ENCODE results near the gene NTRK2.
A peak's percentile ranks its signal among the peaks of the same experiment; 100 is the strongest.

NTRK2 gene

GRCh38 chr9:84702471-84702870, 32.9 kb downstream of the NTRK2 start:
- no peaks in the 10 kb centered on the region for H3K36me3 ChIP-seq (ENCODE audit: control insufficient read depth, insufficient read depth, low read length)
- H3K4me1 ChIP-seq (ENCODE audit: control insufficient read depth, insufficient read depth, low read length): peaks cover 2% of the 10 kb centered on the region; the same call in 1 of the 2 replicates
- DNase-seq (ENCODE audit: low read depth, low spot score): no peak
- H3K4me3 ChIP-seq (ENCODE audit: low read length): no peak overlapping the region
- H3K27me3 ChIP-seq (ENCODE audit: control insufficient read depth, insufficient read depth, low read length): no peaks in the 10 kb centered on the region
- H3K27ac ChIP-seq (ENCODE audit: low read length): no peak overlapping the region
- WGBS (ENCODE audit: insufficient coverage, insufficient read length): no CpG with 5 or more reads among the region's 1 CpG
- no peaks in the 10 kb centered on the region for H3K9me3 ChIP-seq (ENCODE audit: control insufficient read depth, insufficient read depth, low read length)

- Histone ChIP-seq H3K4me1 (ENCODE audit: control insufficient read depth, insufficient read depth, low read length) (peaks cover 5% of the 10 kb centered on the region; the same call in 1 of the 2 replicates), H3K9me3 (ENCODE audit: control insufficient read depth, insufficient read depth, low read length) (no peaks in the 10 kb centered on the region), H3K4me3 (ENCODE audit: low read length) (no peak overlapping the region), H3K27ac (ENCODE audit: low read length) (no peak overlapping the region), H3K27me3 (ENCODE audit: control insufficient read depth, insufficient read depth, low read length) (no peaks in the 10 kb centered on the region), H3K36me3 (ENCODE audit: control insufficient read depth, insufficient read depth, low read length) (no peaks in the 10 kb centered on the region)
- no peak for DNase-seq (ENCODE audit: low read depth, low spot score)
Measured at GRCh38 chr9:84703793-84704192, 34.3 kb downstream of the NTRK2 start.

GRCh38 chr9:84705128-84705527, 35.6 kb downstream of the NTRK2 start:
- Histone ChIP-seq H3K27ac (ENCODE audit: low read length) (no peak overlapping the region), H3K4me1 (ENCODE audit: control insufficient read depth, insufficient read depth, low read length) (peaks cover 3% of the 10 kb centered on the region; the same call in 1 of the 2 replicates), H3K36me3 (ENCODE audit: control insufficient read depth, insufficient read depth, low read length) (no peaks in the 10 kb centered on the region), H3K4me3 (ENCODE audit: low read length) (no peak overlapping the region), H3K27me3 (ENCODE audit: control insufficient read depth, insufficient read depth, low read length) (no peaks in the 10 kb centered on the region), H3K9me3 (ENCODE audit: control insufficient read depth, insufficient read depth, low read length) (no peaks in the 10 kb centered on the region)
- no peak for DNase-seq (ENCODE audit: low read depth, low spot score)
- no CpG with 5 or more reads among the region's 5 CpGs for WGBS (ENCODE audit: insufficient coverage, insufficient read length)

- Histone ChIP-seq H3K27me3 (ENCODE audit: control insufficient read depth, insufficient read depth, low read length) (no peaks in the 10 kb centered on the region), H3K9me3 (ENCODE audit: control insufficient read depth, insufficient read depth, low read length) (no peaks in the 10 kb centered on the region), H3K36me3 (ENCODE audit: control insufficient read depth, insufficient read depth, low read length) (no peaks in the 10 kb centered on the region), H3K4me1 (ENCODE audit: control insufficient read depth, insufficient read depth, low read length) (peaks cover 3% of the 10 kb centered on the region; the same call in 1 of the 2 replicates), H3K4me3 (ENCODE audit: low read length) (no peak overlapping the region), H3K27ac (ENCODE audit: low read length) (no peak overlapping the region)
- DNase-seq (ENCODE audit: low read depth, low spot score): peak; percentile 29
- WGBS (ENCODE audit: insufficient coverage, insufficient read length): no CpG with 5 or more reads among the region's 1 CpG
Measured at GRCh38 chr9:84708400-84708799, 38.9 kb downstream of the NTRK2 start.

- H3K9me3 ChIP-seq (ENCODE audit: control insufficient read depth, insufficient read depth, low read length): no peaks in the 10 kb centered on the region
- no peak overlapping the region for H3K4me3 ChIP-seq (ENCODE audit: low read length)
- DNase-seq (ENCODE audit: low read depth, low spot score): no peak
- H3K36me3 ChIP-seq (ENCODE audit: control insufficient read depth, insufficient read depth, low read length): no peaks in the 10 kb centered on the region
- H3K4me1 ChIP-seq (ENCODE audit: control insufficient read depth, insufficient read depth, low read length): peaks cover 3% of the 10 kb centered on the region; the same call in 1 of the 2 replicates
- no peaks in the 10 kb centered on the region for H3K27me3 ChIP-seq (ENCODE audit: control insufficient read depth, insufficient read depth, low read length)
- no CpG with 5 or more reads among the region's 1 CpG for WGBS (ENCODE audit: insufficient coverage, insufficient read length)
- H3K27ac ChIP-seq (ENCODE audit: low read length): no peak overlapping the region
Measured at GRCh38 chr9:84709056-84709455, 39.5 kb downstream of the NTRK2 start.

- Histone ChIP-seq H3K4me3 (ENCODE audit: low read length) (no peak overlapping the region), H3K27ac (ENCODE audit: low read length) (no peak overlapping the region), H3K4me1 (ENCODE audit: control insufficient read depth, insufficient read depth, low read length) (peaks cover 3% of the 10 kb centered on the region; the same call in 1 of the 2 replicates), H3K27me3 (ENCODE audit: control insufficient read depth, insufficient read depth, low read length) (no peaks in the 10 kb centered on the region), H3K36me3 (ENCODE audit: control insufficient read depth, insufficient read depth, low read length) (no peaks in the 10 kb centered on the region), H3K9me3 (ENCODE audit: control insufficient read depth, insufficient read depth, low read length) (no peaks in the 10 kb centered on the region)
- no peak for DNase-seq (ENCODE audit: low read depth, low spot score)
- WGBS (ENCODE audit: insufficient coverage, insufficient read length): no CpG with 5 or more reads among the region's 4 CpGs
Measured at GRCh38 chr9:84710701-84711397, 41.3 kb downstream of the NTRK2 start.

GRCh38 chr9:84711398-84711777, 41.9 kb downstream of the NTRK2 start:
- no peaks in the 10 kb centered on the region for H3K36me3 ChIP-seq (ENCODE audit: control insufficient read depth, insufficient read depth, low read length)
- no peak overlapping the region for H3K4me3 ChIP-seq (ENCODE audit: low read length)
- no peak overlapping the region for H3K27ac ChIP-seq (ENCODE audit: low read length)
- no peaks in the 10 kb centered on the region for H3K27me3 ChIP-seq (ENCODE audit: control insufficient read depth, insufficient read depth, low read length)
- H3K4me1 ChIP-seq (ENCODE audit: control insufficient read depth, insufficient read depth, low read length): peaks cover 3% of the 10 kb centered on the region; the same call in 1 of the 2 replicates
- WGBS (ENCODE audit: insufficient coverage, insufficient read length): no CpG with 5 or more reads among the region's 7 CpGs
- no peaks in the 10 kb centered on the region for H3K9me3 ChIP-seq (ENCODE audit: control insufficient read depth, insufficient read depth, low read length)
- DNase-seq (ENCODE audit: low read depth, low spot score): no peak

- H3K36me3 ChIP-seq (ENCODE audit: control insufficient read depth, insufficient read depth, low read length): no peaks in the 10 kb centered on the region
- H3K27me3 ChIP-seq (ENCODE audit: control insufficient read depth, insufficient read depth, low read length): no peaks in the 10 kb centered on the region
- no peak overlapping the region for H3K4me3 ChIP-seq (ENCODE audit: low read length)
- H3K27ac ChIP-seq (ENCODE audit: low read length): no peak overlapping the region
- DNase-seq (ENCODE audit: low read depth, low spot score): no peak
- peaks cover 3% of the 10 kb centered on the region; the same call in 1 of the 2 replicates for H3K4me1 ChIP-seq (ENCODE audit: control insufficient read depth, insufficient read depth, low read length)
- WGBS (ENCODE audit: insufficient coverage, insufficient read length): no CpG with 5 or more reads among the region's 6 CpGs
- H3K9me3 ChIP-seq (ENCODE audit: control insufficient read depth, insufficient read depth, low read length): no peaks in the 10 kb centered on the region
Measured at GRCh38 chr9:84711936-84712335, 42.4 kb downstream of the NTRK2 start.

GRCh38 chr9:84716217-84716616, 46.7 kb downstream of the NTRK2 start:
- no peaks in the 10 kb centered on the region for H3K4me1 ChIP-seq (ENCODE audit: control insufficient read depth, insufficient read depth, low read length)
- H3K27ac ChIP-seq (ENCODE audit: low read length): no peak overlapping the region
- no peaks in the 10 kb centered on the region for H3K9me3 ChIP-seq (ENCODE audit: control insufficient read depth, insufficient read depth, low read length)
- no peak for DNase-seq (ENCODE audit: low read depth, low spot score)
- WGBS (ENCODE audit: insufficient coverage, insufficient read length): no CpG with 5 or more reads among the region's 3 CpGs
- H3K4me3 ChIP-seq (ENCODE audit: low read length): no peak overlapping the region
- no peaks in the 10 kb centered on the region for H3K27me3 ChIP-seq (ENCODE audit: control insufficient read depth, insufficient read depth, low read length)
- no peaks in the 10 kb centered on the region for H3K36me3 ChIP-seq (ENCODE audit: control insufficient read depth, insufficient read depth, low read length)

GRCh38 chr9:84718476-84718875, 48.9 kb downstream of the NTRK2 start:
- Histone ChIP-seq H3K4me3 (ENCODE audit: low read length) (no peak overlapping the region), H3K4me1 (ENCODE audit: control insufficient read depth, insufficient read depth, low read length) (no peaks in the 10 kb centered on the region), H3K36me3 (ENCODE audit: control insufficient read depth, insufficient read depth, low read length) (no peaks in the 10 kb centered on the region), H3K27me3 (ENCODE audit: control insufficient read depth, insufficient read depth, low read length) (no peaks in the 10 kb centered on the region), H3K9me3 (ENCODE audit: control insufficient read depth, insufficient read depth, low read length) (no peaks in the 10 kb centered on the region), H3K27ac (ENCODE audit: low read length) (no peak overlapping the region)
- DNase-seq (ENCODE audit: low read depth, low spot score): no peak
- no CpG with 5 or more reads among the region's 5 CpGs for whole genome bisulfite sequencing (ENCODE audit: insufficient coverage, insufficient read length)

- no peak overlapping the region for H3K27ac ChIP-seq (ENCODE audit: low read length)
- H3K4me1 ChIP-seq (ENCODE audit: control insufficient read depth, insufficient read depth, low read length): no peaks in the 10 kb centered on the region
- H3K36me3 ChIP-seq (ENCODE audit: control insufficient read depth, insufficient read depth, low read length): no peaks in the 10 kb centered on the region
- WGBS (ENCODE audit: insufficient coverage, insufficient read length): no CpG with 5 or more reads among the region's 5 CpGs
- DNase-seq (ENCODE audit: low read depth, low spot score): no peak
- H3K4me3 ChIP-seq (ENCODE audit: low read length): no peak overlapping the region
- H3K27me3 ChIP-seq (ENCODE audit: control insufficient read depth, insufficient read depth, low read length): no peaks in the 10 kb centered on the region
- H3K9me3 ChIP-seq (ENCODE audit: control insufficient read depth, insufficient read depth, low read length): no peaks in the 10 kb centered on the region
Measured at GRCh38 chr9:84722388-84722989, 53.0 kb downstream of the NTRK2 start.

All from iPS DF 6.9 (cell line).